NCI-H187 treated with DMSO at 0.1 percent for 48 hours (cell line): ENCODE data around the gene PNPO.

Experiments
- DNase-seq: peaks from one replicate; lab custom pipeline; 2025; lab: John Stamatoyannopoulos, UW

PNPO gene

GRCh38 chr17:47949946-47950345 is 8.6 kb downstream of the PNPO start:
- no peak for DNase-seq

DNA sequence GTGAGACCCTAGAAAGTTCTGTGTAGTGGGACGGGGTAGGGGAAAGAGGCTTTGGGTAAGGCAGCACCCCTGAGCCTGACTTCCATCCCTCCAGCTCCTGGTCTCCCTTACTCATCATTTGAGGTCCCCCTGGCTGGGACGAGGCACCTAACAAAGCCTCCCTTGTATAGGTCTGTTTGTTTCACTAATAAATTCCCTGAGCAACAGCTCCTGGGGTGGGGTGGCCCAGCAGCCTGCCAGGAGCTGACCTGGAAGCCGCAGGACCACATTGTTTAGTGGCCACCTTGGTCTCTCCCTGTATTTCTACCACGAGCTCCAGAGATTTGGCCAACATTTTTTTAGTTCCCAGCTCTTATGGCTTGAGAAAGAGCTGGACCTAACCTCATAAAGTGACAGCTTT is 9.1 kb downstream of the PNPO start:
- no peak for DNase-seq

DNA sequence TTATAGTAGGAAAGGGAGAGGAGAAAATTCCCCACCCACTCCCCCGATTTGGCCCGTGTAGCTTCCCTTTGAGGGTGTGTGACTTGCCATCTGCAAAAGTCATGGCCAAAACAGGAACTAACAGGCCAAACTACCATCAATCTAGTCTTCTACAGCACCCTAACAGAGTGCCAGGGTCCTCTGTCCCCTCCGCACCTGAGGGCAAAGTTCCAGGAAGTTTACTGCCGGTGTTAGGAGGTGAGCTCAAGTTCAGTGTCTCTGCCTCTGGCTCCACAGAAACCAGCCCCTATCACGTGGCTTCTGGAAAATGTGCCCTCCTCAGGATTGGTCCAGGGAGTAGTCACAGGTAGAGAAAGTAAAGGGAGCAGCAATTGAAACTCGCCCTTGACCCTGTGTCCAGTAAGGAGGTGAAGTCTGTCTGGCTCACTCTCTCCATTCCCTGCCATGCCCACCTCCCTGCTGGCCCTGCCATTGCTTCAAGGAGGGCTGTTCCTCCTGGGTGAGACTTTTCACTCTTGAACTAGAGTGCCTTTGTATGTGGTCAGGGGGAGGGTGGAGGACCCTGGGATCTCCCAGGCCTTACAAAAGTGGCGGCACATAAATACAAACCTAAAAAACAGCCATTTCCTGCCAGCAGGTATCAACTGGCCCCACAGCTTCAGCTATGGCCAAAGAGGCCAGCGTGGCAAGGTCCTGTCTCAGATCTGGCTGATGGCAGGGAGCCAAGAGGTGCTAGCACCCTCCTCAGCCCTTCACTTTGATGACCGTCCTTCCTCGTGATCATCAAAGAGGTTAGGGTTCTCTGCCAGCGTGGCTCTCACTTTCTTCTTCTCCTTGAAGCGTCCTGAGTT is 11.0 kb downstream of the PNPO start:
- no peak for DNase-seq

DNA sequence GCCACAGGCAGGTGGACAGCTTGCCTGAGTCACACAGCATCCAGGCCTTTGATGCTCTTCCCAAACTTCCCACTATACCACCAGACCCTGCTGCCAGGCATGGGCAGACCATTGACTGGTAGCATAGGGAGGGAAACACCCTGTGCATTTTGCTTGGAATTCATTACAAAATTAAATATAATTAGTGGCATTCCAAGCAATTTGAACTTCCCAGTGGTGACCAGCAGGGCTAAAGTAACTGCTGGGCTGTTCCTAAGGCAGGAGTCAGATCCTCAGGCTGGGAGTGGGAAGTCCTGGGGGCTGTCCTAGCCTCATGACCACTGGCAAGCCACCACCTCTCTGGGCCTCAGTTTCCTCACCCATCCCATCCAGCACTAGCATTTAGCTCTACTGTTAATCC is 12.5 kb downstream of the PNPO start:
- no peak for DNase-seq

DNA sequence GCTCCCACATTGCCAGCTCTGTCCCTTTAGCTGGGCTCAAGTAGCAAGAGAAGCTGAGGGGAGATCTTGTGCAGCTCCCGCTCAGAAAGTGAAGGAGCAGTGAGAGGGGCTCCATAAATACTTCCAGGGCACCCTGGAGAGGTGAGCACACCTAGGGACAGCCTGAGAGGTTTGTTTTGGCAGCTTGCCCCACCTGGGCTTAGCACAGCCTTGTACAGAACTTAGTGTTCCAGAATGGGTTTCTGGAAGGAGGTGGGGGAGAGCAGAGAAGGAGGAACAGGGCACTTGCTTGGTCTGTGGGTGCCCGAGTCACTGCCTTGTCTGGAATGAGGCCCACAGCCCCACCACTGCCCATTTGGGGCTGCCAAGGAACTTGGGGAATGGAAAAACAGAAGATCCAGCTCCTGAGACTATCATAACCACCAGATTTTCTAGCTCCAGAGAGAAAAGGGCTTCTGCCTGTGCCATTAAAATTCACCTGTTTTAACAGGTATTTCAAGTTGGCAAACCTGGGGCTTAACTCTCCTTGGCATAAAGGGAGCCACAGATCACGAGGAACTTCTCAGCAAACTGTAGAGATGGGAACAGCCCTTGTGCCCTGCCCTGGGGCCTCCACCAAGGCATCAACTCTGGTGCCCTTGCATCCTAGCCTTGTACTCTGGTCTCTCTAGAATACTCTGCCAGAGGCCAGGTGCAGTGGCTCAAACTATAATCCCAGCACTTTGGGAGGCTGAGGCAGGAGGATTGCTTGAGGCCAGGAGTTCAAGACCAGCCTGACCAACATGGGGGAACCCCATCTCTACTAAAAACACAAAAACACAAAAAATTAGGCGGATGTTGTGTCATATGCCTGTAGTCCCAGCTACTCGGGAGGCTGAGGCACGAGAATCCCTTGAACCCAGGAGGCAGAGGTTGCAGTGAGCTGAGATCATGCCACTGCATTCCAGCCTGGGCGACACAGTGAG is 14.4 kb downstream of the PNPO start:
- no peak for DNase-seq

DNA sequence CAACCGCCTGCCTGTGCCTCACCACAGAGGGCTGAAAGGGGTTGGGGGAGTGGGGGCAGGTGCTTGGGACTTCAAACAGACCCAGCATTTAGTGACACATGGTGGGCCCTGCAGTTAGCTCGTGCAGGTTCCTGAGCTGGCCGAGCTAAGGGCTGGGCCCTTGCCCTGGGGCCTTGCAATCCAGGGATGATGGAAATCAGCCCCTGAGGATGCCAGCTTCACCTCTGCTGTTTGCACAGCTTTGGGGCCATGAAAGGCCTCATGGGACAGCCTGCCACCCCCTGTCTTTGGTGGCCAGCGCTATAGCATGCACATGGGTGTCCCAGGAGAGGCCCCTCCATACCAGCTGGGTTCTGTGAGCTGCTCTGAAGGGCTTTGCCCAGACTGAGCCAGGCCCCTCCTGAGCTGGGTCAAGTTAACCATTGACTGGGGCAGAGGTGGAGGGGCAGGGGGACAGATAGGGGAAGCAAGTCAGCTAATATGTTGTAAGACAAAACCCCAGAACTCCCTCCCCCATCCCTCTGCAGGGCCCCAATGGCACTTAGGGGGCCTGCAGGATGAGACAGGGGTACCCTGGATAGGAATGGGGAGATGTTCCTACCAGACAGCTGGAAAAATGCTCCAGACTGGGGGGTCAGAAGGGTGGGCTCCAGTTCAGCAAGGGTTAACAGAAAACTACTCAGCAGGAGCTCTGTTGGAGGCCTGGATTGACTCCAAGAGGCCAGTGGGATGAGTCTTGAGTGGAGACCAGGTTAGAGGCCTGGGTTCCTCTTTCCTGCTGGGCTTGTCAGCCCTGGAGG is 15.6 kb downstream of the PNPO start:
- DNase-seq, result no peak

DNA sequence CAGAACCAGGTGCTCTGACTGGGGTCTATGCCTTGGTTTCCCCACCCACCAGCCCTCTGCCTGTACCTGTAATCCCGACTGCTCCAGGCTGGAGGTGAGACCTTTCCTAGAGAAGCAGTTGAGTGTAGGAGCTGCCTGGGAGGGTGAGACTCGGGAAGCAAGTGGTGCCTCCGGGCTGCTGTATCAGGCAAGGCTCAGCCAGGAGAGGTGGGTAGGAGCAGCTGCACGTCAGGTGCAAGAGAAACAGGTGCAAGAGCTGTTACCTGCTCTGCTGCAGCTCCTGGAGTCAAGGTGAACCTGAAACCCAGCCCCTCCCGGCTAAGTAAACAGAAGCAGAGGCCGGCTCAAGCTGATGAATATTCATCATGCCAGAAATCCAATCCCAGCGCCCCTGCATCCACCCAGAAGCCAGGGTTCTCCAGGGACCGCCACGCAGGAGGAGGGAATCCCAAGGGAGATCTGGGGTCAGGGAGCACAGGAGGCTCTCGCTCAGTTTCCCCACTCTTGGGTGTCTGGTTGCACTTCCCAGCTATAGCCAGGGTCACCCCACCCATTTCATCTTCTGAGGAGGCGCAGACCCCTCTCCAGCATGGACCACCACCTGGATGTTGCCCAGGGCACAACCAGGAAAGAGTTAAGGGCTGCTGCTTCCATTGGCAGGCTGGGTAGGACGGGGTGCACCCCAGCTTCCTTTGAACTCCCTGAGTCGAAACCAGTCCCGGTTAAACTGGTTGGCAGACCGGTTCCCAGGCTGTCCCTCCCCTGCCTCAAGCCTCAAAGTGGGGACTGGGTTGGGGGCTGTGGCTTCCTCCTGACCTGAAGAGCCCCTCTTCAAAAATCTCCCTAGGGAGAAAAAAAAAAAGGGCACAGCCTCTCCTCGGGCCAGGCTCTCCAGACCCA is 16.5 kb downstream of the PNPO start, which contains the start of gene PRR15L:
Gene PRR15L (minus strand): TSS at position 293 of the 900 bp plus-strand sequence. CDS start 4,649 bp downstream, outside the sequence.
- DNase-seq, result peak; percentile 84

- DNase-seq, result peak; percentile 89
Observed at GRCh38 chr17:47959825-47960655, 18.7 kb downstream of the PNPO start.

- no peak for DNase-seq
Observed at GRCh38 chr17:47961406-47961805, 20.0 kb downstream of the PNPO start.

GRCh38 chr17:47962901-47963300 is 21.5 kb downstream of the PNPO start:
- no peak for DNase-seq

DNA sequence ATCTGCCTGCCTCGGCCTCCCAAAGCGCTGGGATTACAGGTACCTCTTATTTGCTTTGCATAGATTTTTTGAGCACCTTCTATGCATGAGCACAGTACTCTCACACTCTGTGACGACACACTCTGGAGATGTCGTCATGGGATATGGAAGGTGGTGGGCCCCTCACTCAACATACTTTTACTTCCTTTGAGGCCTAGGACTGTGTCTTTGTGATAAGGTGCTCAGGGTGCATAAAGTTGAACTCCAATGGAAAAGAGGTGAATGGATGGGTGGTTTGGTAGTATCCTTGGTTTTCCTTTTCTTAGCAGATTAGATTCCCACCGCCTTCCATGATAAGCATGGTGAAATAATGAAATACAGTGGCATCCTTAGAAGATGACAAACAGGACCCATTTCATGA is 23.5 kb downstream of the PNPO start:
- DNase-seq, result no peak

- no peak for DNase-seq
Observed at GRCh38 chr17:47966079-47966519, 24.7 kb downstream of the PNPO start.

DNA sequence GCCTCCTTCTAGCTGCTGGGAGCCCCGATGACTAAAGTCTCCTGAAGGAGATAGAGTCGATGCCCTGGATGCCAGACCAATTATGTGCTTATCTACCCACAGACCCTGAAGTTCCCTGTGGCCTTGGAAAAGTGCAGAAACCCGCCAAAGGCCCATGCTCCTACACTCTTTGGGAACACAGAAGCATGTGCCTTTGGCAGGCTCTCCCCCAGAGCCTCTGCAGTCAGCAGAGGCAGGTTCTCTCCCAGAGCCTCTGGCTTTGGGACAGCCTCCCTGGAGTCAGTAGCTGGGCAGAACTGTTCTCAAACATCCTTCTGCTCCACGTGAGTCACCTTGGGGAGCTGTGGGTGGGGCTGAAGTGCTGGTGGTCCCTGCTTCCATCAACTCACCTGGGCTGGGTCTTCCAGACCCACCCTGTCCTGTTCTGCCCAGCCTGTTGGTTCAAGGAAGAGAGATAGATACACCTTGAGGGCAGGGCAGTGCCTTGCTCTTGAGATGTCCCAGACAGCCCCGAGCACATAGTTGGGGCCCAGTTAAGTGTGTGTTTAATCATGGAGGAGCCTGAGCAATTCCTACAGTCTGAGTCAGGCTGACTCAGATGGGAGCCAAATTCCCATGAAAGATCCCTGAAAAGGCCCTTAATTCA is 26.4 kb downstream of the PNPO start:
- DNase-seq, result no peak

- no peak for DNase-seq
Observed at GRCh38 chr17:47968836-47969235, 27.5 kb downstream of the PNPO start.

DNA sequence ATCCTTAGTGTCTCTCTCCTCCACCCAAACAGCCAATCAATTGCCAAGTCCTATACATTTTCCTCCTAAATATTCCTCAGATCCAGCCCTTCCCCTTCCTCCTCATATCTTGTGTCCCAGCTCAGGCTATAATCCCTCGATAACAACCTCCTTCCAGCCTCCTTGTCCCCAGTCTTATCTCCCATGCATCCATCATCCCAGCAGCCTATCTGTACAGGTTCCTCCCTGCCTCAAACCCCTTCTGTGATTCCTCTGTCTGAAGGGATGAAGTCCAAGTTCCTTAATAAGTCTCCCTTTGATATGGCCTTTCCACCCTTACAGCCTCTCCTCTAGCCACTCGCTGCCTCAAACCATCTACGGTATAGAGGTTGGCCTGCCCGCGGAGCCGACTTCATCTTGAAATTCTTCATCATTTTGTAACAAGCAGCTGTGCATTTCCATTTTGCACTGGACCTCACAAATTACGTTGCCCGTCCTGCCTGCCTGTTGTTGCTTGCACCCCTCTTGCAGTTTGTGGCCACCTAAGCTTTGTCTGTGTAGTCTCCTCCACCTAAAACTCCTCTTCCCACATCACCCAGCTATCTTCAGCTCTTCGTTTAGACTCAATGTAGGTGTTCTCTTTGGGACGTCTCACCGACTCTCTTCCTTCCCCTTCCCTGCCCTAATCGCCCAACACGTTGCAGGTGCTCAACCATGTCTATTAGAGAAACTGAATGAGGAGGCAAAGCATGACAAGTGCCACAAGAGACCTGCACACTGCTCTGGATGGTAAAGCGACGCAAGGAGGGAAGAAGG is 28.8 kb downstream of the PNPO start:
- DNase-seq, result no peak

DNA sequence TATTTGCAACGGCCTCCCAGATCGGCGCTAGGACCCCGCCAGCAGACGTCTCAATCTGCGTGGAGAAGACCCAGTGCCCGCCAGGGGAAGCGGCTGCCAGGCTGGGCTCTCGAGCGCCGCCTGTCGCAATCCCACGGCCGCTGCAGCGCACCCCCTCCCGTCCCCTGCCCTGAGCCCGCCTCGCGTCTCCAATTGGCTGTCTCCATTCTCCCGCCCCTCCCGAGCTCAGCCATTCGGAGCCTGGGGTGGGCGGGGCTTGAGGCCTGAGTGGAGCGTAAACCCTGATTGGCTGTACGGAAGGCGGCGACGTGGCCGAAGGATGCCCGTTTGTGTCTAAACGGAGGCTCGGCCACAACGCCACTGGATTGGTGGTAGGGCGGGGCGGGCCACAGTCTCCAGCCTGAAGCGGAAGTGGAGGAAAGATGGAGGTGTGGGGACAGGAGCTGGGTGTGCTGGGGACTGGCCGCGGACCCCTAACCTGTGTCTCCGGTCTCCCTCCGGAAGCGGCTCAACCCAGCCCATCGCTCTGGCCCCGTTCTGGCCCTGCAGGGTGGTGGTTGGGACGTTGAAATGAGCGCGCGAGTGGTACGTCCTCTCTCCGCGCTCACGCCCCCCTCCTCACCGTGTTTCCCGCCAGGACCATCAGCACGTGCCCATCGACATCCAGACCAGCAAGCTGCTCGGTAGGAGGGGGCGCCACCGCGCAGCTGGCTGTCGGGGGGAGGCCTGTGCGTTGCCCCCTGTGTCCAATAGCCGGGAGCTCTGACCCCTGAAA is 29.5 kb downstream of the PNPO start, which contains the start of gene CDK5RAP3:
Gene CDK5RAP3 (plus strand): TSS at position 389 of the 775 bp plus-strand sequence. CDS start 34 bp downstream, at position 423.
- DNase-seq, result peak; percentile 95

- no peak for DNase-seq
Observed at GRCh38 chr17:47973541-47973940, 32.2 kb downstream of the PNPO start.
